Hepatocyte (in vitro differentiated cells): Measurements from ENCODE around the gene ARL6IP4. TPM values are rescaled to one million over a fixed set of nuclear protein-coding genes. Genes with fewer than 3 reads are reported as not detected.
"Not testable (repeated sequence)": the region's sequence is repeated elsewhere in the genome, so short reads cannot be mapped to it uniquely, and the experiment has no call there.

Source experiments
- DNase-seq: peaks from one replicate; pipeline ENCODE4 v3.0.0-alpha.2; 2016; ENCODE audit warnings: low spot score
- H2AFZ ChIP-seq: fragments of 200-600 bp; sonication (generic); 2 replicates; pipeline ENCODE4 v1.6.0; 2016; ENCODE audit warnings: antibody characterized with exemption, mild to moderate bottlenecking
- H3K27ac ChIP-seq: fragments of 200-600 bp; sonication (generic); 2 replicates; pipeline ENCODE4 v1.5.1; 2016; ENCODE audit warnings: mild to moderate bottlenecking
- H3K27me3 ChIP-seq: fragments of 200-600 bp; sonication (generic); 2 replicates; pipeline ENCODE4 v1.6.1; 2016
- H3K36me3 ChIP-seq: fragments of 200-600 bp; sonication (generic); replicated peaks from 2 replicates; pipeline ENCODE4 v1.5.1; 2016; ENCODE audit warnings: low read depth; ENCODE audit not compliant: insufficient read depth
- H3K4me1 ChIP-seq: fragments of 200-600 bp; sonication (generic); 2 replicates; pipeline ENCODE4 v1.5.1; 2016; ENCODE audit warnings: mild to moderate bottlenecking, moderate library complexity; ENCODE audit not compliant: insufficient read depth
- H3K4me2 ChIP-seq: fragments of 200-600 bp; sonication (generic); 2 replicates; pipeline ENCODE4 v1.6.0; 2016
- H3K4me3 ChIP-seq: fragments of 200-600 bp; sonication (generic); 2 replicates; pipeline ENCODE4 v1.5.1; 2016; ENCODE audit warnings: mild to moderate bottlenecking
- H3K79me2 ChIP-seq: fragments of 200-600 bp; sonication (generic); 2 replicates; pipeline ENCODE4 v1.6.0; 2017; ENCODE audit warnings: mild to moderate bottlenecking
- H3K9me2 ChIP-seq: fragments of 200-600 bp; sonication (generic); replicated peaks from 2 replicates; pipeline ENCODE4 v1.6.0; 2017; ENCODE audit warnings: mild to moderate bottlenecking; ENCODE audit not compliant: insufficient read depth
- H3K9me3 ChIP-seq: fragments of 200-600 bp; sonication (generic); 2 replicates; pipeline ENCODE4 v1.5.1; 2016; ENCODE audit warnings: low read depth, mild to moderate bottlenecking
- H4K20me1 ChIP-seq: fragments of 200-600 bp; sonication (generic); 2 replicates; pipeline ENCODE4 v1.6.0; 2016; ENCODE audit warnings: mild to moderate bottlenecking; ENCODE audit not compliant: insufficient read depth, poor library complexity, severe bottlenecking
- CTCF ChIP-seq: fragments of 200-600 bp; sonication (generic); IDR thresholded peaks from 2 replicates; pipeline ENCODE4 v1.5.1; 2016; ENCODE audit warnings: antibody characterized with exemption, mild to moderate bottlenecking; ENCODE audit not compliant: poor library complexity
- EZH2 ChIP-seq: fragments of 200-600 bp; sonication (generic); IDR thresholded peaks from 2 replicates; pipeline ENCODE4 v1.6.1; 2016; ENCODE audit warnings: antibody characterized with exemption, mild to moderate bottlenecking, borderline replicate concordance
- EZH2phosphoT487 ChIP-seq: fragments of 200-600 bp; sonication (generic); IDR thresholded peaks from one replicate; pipeline ENCODE4 v1.6.1; 2018; ENCODE audit warnings: antibody characterized with exemption, mild to moderate bottlenecking, low read depth, moderate library complexity; ENCODE audit not compliant: unreplicated experiment, severe bottlenecking
- WGBS: methylation state at CpG from one replicate; pipeline ENCODE4 v1.1.6; 2016; ENCODE audit warnings: low lambda C conversion rate; ENCODE audit errors: missing lambda C conversion rate; 5-methylcytosine and 5-hydroxymethylcytosine counted together
- polyA plus RNA-seq: library from polyadenylated mRNA; unstranded; fragments of >200 nt; fragmentation: Nextera tagmentation; extraction: Ambion mirVana; gene quantifications from 2 replicates; pipeline ENCODE4 v1.2.1, GENCODE V29; 2016
- total RNA-seq: library from RNA; depleted of rRNA; stranded (reverse); fragments of >200 nt; gene quantifications from 2 replicates; pipeline ENCODE4 v1.2.3, GENCODE V29; 2014

ARL6IP4 gene
- total and polyA plus RNA-seq, 2 experiments from 2014 or later = 138 to 248 TPM

- H3K4me1 ChIP-seq = peaks cover 3% of the 10 kb centered on the region
- no peaks in the 10 kb centered on the region for H3K36me3 ChIP-seq
- no peaks in the 10 kb centered on the region for H3K79me2 ChIP-seq
- no peak overlapping the region for H2AFZ ChIP-seq
- WGBS = 97% methylated on average over 19 of the region's 19 CpGs
- no peak overlapping the region for H3K4me3 ChIP-seq
- TF ChIP-seq EZH2 = no peak
- no peak for TF ChIP-seq EZH2phosphoT487
- TF ChIP-seq CTCF = no peak
- H3K9me2 ChIP-seq = no peaks in the 10 kb centered on the region
- no peaks in the 10 kb centered on the region for H3K27me3 ChIP-seq
- no peak for DNase-seq
- no peak overlapping the region for H3K27ac ChIP-seq
- H4K20me1 ChIP-seq = no peaks in the 10 kb centered on the region
- no peak overlapping the region for H3K4me2 ChIP-seq
- no peaks in the 10 kb centered on the region for H3K9me3 ChIP-seq
Observed at GRCh38 chr12:123013185-123014095, 33.0 kb downstream of the ARL6IP4 start.

GRCh38 chr12:123014473-123014872 is 34.0 kb downstream of the ARL6IP4 start:
- not testable (repeated sequence) for DNase-seq, H3K36me3 ChIP-seq, H2AFZ ChIP-seq, H3K9me2 ChIP-seq, H3K27ac ChIP-seq, H3K4me3 ChIP-seq, H3K9me3 ChIP-seq, H3K27me3 ChIP-seq, H3K4me2 ChIP-seq, H3K79me2 ChIP-seq, H4K20me1 ChIP-seq
- WGBS = 96% methylated on average over 4 of the region's 4 CpGs
- peaks cover 13% of the 10 kb centered on the region for H3K4me1 ChIP-seq

- no peak overlapping the region for H3K27ac ChIP-seq
Observed at GRCh38 chr12:123017753-123018152, 37.3 kb downstream of the ARL6IP4 start.

More at GRCh38 chr12:123017753-123018152, 37.3 kb downstream of the ARL6IP4 start:
- no peak for TF ChIP-seq CTCF
- no peak for TF ChIP-seq EZH2phosphoT487
- no peak for TF ChIP-seq EZH2
- no peaks in the 10 kb centered on the region for H3K79me2 ChIP-seq
- no peaks in the 10 kb centered on the region for H3K9me2 ChIP-seq
- no peak overlapping the region for H3K4me2 ChIP-seq
- no peak overlapping the region for H3K4me3 ChIP-seq
- no peaks in the 10 kb centered on the region for H3K9me3 ChIP-seq
- no peaks in the 10 kb centered on the region for H3K27me3 ChIP-seq
- H3K4me1 ChIP-seq = peaks cover 16% of the 10 kb centered on the region
- H3K36me3 ChIP-seq = no peaks in the 10 kb centered on the region
- WGBS = 100% methylated on average over 1 of the region's 1 CpG
- no peak for DNase-seq
- H2AFZ ChIP-seq = no peak overlapping the region
- no peaks in the 10 kb centered on the region for H4K20me1 ChIP-seq
